Activated CD4-positive, CD25-positive, alpha-beta regulatory T cell treated with anti-CD3 and anti-CD28 coated beads, Interleukin-2, amount 50 U/mL, for 16 hours (primary cell): ENCODE results near the gene NMNAT1.
"Not testable (repeated sequence)": the region's sequence is repeated elsewhere in the genome, so short reads cannot be mapped to it uniquely, and the experiment has no call there.

Experiments used
- DNase-seq: peaks from one replicate; pipeline ENCODE4 v3.0.0-alpha.2; 2020; ENCODE audit warnings: low read depth, low spot score

The NMNAT1 gene

DNA sequence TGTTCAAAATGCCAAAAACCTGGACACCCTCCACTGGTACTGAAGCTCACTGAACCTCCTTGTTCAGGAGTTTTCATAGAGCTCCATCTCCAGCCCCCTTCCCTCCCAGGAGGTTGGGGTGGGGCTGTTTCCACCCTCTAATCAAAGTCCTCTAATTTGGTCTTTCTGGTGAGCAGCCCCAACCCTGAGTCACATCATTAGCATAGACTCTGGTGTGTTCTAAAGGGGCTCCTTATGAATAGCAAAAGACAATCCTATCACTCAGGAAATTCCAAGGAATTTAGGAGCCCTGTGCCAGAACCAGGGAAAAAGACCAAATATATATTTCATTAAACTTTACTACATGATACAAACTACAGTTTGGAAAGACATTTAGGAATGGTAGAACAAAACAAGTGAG, 76.3 kb downstream of the NMNAT1 start:
- DNase-seq = no peak

- no peak for DNase-seq
These were observed 76.8 kb downstream of the NMNAT1 start for GRCh38 chr1:10020086-10020485.

- not testable (repeated sequence) for DNase-seq
These were observed 77.4 kb downstream of the NMNAT1 start for GRCh38 chr1:10020678-10021077.

- DNase-seq = not testable (repeated sequence)
These were observed 78.7 kb downstream of the NMNAT1 start for GRCh38 chr1:10021992-10022391.

- no peak for DNase-seq
These were observed 79.4 kb downstream of the NMNAT1 start for GRCh38 chr1:10022656-10023055.

GRCh38 chr1:10025354-10025753, 82.1 kb downstream of the NMNAT1 start:
- no peak for DNase-seq

DNA sequence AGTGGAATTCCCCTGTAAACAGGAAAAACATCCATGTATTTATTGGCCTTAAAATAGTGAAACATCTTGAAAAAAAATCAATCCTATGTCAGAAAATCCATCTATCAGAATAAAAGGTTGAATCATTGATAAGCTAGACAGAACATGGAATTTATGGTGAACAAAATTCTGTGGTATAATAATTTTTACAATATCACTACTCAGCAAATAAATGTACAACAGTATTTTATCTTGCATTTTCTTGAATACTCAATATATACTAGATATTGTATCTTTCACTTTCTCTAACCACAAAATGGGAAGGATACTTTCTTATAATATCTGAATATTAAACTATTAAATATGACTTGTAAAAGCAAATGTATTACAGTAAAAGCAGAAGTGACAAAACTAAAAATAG, 83.8 kb downstream of the NMNAT1 start:
- no peak for DNase-seq

DNA sequence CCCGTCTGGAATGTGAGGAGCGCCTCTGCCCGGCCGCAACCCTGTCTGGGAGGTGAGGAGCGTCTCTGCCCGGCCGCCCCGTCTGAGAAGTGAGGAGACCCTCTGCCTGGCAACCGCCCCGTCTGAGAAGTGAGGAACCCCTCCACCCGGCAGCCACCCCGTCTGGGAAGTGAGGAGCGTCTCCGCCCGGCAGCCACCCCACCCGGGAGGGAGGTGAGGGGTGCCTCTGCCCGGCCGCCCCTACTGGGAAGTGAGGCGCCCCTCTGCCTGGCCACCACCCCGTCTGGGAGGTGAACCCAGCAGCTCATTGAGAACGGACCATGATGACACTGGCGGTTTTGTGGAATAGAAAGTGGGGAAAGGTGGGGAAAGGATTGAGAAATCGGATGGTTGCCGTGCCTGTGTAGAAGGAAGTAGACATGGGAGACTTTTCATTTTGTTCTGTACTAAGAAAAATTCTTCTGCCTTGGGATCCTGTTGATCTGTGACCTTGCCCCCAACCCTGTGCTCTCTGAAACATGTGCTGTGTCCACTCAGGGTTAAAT, 85.8 kb downstream of the NMNAT1 start:
- DNase-seq = not testable (repeated sequence)

GRCh38 chr1:10031461-10031860, 88.2 kb downstream of the NMNAT1 start:
- no peak for DNase-seq

DNA sequence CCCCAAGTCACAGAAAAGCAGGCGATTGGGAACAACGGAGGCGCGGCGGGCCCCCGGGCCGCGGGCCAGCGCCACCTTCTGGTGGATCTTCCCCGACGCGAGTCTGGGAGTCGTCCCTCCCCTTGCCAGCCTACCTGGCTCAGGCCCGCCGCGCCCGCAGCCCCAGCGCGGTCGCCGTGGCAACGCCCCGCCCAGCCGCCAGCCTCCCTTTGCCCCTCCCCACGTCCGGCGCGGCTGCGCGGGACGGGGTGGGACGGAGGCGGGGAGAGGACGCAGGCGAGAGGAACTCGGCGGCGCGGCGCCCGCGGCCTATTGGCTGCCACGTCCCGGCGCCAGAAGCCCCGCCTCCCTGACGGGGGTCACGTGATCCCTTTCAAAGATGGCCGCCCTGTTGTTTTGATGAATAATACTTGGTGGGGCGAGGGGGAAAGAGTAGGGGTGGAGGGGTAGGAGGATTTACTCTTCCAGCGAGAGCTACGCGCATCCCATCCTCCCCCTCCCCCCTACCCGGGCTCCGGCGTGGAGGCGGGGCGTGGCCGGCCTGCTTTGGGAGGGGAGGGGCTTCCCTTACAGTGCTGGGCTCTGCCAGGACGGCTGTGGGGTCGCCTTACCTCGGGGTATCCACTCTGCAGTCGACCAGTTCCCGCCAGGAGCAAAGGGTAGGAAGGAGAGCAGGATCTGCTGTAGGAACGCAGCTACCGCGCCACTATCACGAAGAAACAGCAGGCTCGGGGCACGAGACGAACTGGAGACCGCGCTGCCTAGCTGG, 89.5 kb downstream of the NMNAT1 start, which contains the start of gene UBE4B:
TSS of gene UBE4B (plus strand) at position 369 of the 769 bp plus-strand sequence. CDS start 713 bp downstream, outside the sequence.
- peak; percentile 96 for DNase-seq

DNA sequence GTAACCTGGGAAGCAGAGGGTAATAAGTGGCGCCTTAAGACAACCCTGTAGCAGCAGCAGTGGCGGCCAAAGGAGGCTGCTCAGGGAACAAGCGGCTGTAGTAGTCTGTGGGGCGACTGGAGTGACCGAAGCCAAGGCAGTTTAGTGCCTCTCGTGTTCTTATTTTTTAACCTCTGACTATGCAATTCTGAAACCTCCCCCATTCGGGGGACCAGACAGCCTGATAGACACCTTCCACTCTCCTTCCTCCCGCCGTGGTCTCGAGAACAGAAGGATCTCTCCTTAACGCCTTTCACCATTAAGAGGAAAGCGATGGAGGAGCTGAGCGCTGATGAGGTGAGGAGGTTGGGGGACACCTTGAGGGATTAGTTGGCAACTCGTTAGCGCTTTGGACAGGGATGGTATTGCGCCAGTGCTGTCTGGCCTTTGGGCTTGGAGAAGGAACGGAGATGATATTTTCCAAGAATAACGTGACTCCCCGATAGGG, 90.1 kb downstream of the NMNAT1 start:
- DNase-seq = no peak
